HG03354 (cell line): ENCODE results near the gene USP44.
"Not testable (repeated sequence)": the region's sequence is repeated elsewhere in the genome, so short reads cannot be mapped to it uniquely, and the experiment has no call there.

ENCODE experiments used
- ATAC-seq: cut with Tn5 transposase; IDR thresholded peaks from one replicate; pipeline ENCODE4 v1.9.1; 2021; ENCODE audit warnings: mild to moderate bottlenecking; ENCODE audit not compliant: unreplicated experiment, poor library complexity, severe bottlenecking

USP44 gene

DNA sequence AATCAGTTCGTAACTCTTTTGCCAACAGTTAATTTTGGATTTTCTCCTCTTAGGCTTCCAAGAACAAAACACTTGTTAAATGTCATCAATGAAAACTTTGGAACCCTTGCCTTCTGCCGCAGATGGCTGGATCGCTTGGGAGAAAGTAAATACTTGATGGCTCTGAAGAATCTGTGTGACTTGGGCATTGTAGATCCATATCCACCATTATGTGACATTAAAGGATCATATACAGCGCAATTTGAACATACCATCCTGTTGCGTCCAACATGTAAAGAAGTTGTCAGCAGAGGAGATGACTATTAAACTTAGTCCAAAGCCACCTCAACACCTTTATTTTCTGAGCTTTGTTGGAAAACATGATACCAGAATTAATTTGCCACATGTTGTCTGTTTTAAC is 37.7 kb downstream of the USP44 start:
- ATAC-seq, result no peak

DNA sequence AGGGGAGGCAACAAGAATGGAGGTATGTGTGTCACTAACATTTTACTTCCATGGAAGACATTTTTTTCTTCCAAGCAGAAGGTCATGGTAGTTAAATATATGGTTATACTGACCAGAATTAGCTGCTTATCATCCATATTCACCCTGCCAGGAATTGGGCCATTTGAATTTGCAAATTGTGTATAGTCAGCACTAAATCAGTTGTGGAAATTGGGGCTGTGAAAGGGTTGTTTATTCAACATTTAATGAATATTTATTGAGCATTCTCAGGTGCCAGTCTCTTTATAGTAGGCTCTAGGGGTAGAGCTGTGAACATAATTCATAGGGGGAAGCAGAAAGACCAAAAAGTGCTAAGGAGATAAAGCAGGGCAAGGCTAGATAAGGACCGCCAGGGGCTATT is 39.3 kb downstream of the USP44 start:
- no peak for ATAC-seq

DNA sequence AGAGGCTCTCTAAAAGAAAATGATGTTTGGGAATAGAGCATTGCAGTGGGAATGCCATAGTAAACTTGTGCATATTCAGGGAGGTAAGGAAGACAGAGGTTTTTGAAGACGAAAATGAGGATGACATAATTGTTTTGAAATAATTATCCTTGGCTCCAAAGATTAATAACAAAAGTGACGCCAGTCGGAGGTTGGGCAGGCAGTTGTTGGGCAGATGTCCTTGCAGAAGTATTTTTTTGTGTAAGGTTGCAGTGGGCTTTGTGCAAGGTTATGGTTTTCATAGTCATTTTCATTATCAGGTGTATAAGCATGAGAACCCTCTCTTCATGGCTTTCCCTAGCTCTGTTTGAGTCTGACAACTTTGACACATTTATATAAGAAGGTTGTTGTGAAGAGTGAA is 42.0 kb downstream of the USP44 start:
- ATAC-seq, result no peak

DNA sequence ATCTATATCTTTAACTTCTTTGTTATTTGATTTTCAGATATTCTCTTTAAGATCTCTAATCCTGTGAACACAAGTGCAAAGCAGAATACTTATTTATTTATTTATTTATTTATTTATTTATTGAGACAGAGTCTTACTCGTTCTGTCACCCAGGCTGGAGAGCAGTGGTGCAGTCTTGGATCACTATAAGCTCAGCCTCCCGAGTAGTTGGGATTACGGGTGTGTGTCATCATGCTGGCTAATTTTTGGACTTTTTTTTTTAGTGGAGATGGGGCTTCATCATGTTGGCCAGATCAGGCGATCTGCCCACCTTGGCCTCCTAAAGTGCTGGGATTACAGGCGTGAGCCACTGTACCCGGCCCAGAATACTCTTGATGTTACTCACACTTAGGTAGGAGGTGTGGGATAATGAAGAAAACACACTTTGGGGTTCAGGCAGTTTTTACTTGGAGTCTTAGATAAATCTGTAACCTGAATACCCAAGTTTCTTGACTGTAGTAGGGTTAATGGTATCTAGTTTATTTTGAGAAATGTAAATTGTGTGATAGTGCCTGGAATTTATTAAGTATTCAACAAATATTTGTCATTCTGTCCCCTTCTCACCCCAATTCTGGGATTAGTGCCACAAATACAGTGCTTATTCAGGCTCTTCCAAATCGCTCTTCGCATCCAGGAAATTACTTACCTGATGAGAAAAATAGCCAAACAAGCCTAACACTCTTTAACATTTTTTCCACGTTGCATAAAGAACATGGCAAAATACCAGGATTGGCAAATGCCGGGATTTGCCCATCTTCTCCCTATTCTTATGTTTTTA is 44.4 kb downstream of the USP44 start:
- ATAC-seq, result no peak

DNA sequence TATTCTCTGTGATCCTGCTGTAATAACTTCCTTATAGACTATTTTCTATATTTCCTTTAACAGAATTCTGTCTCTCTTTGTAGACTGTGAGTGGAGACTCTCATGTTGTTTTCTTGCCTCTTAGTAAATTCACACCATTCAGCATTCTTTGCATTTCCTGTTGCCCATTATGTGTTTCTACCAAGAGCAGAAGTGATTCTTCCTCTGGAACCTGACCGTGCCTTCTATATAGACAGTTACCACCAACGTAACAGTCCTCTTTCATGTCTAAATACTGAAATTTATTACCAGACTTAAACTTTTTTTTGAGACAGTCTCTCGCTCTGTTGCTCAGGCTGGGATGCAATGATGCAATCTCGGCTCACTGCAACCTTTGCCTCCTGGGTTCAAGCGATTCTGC is 46.2 kb downstream of the USP44 start:
- no peak for ATAC-seq

DNA sequence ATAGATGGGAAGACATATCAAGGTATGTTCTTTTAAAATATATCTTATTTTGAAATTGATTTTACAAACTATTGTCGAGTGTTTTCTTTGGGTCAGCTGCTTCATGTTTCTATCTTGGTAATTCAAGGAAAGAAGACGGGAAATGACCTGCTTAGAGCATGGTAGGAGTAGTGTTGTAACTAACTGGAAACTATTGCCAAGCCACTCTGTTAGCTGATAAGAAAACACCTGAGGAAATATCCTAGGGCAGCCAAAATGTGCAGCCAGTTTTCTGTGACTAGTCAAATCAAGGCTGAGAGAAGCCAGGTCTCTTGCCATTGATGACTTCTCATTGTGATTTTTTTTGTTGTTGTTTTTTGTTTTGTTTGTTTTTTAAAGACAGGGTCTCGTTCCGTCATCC is 47.1 kb downstream of the USP44 start:
- ATAC-seq, result no peak

DNA sequence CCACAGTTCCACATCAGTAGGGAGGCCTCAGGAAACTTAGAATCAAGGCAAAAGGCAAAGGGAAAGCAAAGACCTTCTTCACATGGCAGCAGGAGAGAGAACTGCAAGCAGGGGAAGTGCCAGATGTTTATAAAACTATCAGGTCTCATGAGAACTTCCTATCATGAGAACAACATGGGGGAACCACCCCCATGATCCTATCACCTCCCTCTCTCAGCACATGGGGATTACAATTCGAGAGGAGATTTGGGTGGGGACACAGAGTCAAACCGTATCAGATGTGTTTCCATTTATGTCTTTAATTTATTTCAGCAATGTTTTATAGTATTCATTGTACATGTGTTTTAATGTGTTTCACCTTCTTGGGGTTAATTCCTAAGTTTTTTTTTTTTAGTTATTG is 51.5 kb downstream of the USP44 start:
- ATAC-seq, result no peak

DNA sequence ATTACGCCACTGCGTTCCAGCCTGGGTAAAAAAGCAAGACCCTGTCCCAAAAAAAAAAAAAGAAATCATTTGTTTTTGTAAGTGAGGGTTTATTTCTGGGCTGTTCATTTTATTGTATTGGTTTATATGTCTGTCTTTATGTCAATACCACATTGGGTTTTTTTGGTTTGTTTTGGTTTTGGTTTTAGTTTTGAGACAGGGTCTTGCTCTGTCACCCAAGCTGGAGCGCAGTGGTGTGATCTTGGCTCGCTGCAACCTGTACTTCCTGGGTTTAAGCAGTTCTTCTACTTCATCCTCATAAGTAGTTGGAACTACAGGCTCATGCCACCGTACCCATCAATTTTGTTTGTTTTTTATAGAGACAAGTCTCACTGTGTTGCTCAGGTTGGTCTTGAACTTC is 52.3 kb downstream of the USP44 start:
- no peak for ATAC-seq

DNA sequence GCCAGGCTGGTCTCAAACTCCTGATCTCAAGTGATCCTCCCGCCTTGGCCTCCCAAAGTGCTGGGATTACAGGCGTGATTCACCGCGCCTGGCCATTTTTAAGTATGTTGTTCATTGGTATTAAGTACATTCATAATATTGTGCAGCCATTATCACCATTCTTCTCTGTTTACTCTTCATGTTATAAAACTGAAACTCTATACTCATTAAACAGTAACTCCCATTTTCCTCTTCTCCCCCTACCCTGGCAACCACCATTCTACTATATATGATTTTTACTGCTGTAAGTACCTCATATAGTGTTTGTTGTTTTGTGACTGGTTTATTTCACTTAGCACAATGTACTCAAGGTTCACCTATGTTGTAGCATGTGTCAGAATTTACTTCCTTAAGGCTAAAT is 54.2 kb downstream of the USP44 start:
- ATAC-seq, result no peak

DNA sequence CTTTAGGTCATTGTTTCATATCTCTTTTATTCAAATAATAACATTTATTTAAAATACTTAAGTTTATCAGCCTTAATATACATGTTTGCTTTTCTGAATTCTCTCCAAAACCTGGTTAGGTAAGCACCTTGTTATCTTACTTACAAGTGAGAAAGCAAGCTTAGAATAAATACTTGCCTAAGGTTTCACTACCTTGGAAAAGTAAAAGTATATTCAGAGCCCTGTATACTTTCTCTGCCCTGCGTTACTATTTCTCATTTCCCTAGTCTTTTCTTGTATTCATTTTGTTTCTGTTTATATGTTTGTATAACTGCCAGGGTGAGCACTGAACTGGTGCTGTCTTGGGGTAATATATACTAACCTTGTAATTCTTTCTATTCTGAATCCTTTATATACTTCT is 55.8 kb downstream of the USP44 start:
- no peak for ATAC-seq

DNA sequence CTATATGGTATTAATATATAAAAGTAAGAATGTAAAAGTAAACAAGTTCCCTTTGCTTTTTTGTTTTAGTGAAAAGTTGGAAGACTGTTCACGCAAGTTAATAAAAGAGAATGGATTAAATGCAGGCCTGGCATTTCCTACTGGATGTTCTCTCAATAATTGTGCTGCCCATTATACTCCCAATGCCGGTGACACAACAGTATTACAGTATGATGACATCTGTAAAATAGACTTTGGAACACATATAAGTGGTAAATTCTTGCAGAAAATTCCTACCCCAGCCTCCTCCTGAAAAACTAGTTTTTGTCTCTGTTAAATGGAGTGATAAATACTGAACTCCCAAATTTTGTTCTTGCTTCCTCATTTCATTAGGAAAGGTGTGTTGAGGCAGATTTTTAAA is 56.4 kb downstream of the USP44 start:
- ATAC-seq, result no peak

DNA sequence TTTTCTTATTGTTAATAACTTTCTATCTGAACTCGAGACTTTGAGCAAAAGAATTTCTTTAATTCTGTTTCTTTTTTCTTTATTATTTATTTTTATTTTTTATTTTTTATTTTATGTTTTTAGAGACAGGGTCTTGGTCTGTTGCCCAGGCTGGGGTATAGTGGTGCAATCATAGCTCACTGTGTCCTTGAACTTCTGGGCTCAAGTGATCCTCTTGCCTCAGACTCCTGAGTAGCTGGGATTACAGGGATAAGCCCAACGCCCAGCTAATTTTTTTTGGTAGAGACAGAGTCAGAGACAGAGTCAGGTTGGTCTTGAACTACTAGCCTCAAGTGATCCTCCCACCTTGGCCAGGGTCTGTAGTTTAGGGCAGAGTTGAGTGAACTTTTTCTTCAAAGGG is 58.8 kb downstream of the USP44 start:
- ATAC-seq, result no peak

DNA sequence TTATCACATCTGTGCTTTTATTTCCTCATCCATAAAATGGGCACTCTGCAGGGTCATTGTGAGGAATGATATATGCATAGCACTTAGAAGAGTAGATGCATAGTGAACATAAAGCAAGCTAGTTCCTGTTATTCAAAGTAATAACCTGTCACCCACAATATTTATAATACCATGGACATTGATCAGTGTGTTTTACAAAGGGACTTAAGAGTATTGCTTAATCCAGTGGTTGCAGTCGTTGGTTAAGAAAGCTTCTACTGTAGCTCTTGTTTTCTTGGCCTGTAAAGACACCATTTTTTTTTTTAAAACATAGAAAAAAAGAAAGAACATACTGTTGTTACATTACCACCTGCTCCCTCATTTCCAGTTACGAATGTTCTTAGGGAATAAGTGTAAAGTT is 64.3 kb downstream of the USP44 start:
- no peak for ATAC-seq

DNA sequence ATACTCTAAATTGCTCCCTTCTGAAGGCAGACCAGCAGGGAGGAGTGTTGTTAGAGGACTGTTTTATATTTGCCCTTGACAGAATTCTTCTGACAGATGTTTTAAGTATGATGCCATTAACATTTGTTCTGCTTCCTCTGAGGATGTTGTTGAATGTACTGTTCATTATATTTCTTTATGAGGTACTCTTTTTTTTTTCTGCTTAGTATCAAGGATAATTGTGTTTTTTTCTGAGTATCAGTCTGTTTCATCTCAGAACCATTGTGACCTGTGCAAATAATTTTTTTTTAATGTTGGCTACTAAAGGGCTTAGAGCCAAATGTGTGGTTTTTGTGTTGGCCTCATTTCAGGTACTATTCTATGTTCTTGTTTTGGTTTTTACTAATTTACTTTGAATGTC is 66.8 kb downstream of the USP44 start:
- no peak for ATAC-seq

DNA sequence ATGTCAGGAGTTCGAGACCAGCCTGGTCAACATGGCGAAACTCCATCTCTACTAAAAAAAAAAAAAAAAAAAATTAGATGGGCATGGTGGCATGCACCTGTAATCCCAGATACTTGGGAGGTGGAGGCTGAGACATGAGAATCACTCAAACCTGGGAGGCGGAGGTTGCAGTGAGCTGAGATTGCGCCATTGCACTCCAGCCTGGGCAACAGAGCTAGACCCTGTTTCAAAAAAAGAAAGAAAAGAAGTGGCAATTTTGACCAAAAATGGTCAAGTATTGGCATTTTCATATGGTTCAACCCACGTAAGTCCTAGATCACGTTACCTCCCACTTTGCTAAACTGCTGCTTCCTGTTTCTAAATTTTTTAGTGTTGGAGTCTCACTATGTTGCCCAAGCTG is 68.7 kb downstream of the USP44 start:
- ATAC-seq, result not testable (repeated sequence)

DNA sequence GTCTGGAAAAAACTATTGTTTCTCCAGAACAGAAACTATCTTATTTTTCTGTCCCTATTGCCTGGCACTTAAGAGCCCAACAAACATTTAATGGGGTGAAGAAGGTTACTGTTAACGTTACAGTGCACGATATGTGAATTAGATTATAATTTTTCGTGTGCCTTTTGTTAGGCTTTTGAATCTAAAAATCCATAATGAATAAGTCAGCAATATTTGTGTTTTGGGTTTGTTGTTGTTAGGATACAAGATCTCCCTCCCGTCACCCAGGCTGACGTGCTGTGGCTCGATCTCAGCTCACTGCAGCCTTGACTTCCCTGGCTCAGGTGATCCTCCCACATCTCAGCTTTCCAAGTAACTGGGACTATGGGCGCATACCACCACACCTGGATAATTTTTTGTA is 69.4 kb downstream of the USP44 start:
- ATAC-seq, result no peak

DNA sequence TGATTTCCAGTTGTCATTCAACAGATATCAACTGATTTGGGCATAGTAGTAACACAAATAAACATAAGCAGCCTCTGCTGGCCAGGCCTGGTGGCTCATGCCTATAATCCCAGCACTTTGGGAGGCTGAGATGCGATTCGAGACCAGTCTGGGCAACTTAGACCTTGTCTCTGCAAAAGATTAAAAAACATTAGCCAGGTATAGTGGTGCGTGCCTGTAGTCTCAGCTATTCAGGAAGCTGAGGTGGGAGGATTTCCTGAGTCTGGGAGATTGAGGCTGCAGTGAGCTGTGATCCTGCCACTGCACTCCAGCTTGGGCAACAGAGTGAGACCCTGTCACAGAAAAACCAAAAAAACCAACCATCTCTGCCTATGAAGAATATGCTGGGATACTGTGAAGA is 70.2 kb downstream of the USP44 start:
- ATAC-seq, result no peak

DNA sequence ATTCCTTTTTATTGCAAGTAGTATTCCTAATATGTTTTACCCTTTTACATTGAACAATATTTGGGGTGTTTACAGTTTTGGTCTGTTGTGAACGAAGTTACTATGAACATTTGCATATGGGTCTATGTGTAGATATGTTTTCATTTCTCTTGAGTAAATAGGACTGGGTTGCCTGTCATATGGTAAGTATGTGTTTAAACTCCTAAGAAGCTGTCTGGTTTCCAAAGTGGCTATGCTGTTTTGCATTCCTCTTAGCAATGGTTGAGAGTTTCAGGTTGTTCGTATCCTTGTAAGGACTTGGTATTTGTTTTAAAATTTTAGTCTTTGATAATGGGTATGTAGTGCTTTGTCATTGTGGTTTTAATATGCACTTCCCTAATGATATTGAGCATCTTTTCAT is 71.0 kb downstream of the USP44 start:
- peak; percentile 66 for ATAC-seq

DNA sequence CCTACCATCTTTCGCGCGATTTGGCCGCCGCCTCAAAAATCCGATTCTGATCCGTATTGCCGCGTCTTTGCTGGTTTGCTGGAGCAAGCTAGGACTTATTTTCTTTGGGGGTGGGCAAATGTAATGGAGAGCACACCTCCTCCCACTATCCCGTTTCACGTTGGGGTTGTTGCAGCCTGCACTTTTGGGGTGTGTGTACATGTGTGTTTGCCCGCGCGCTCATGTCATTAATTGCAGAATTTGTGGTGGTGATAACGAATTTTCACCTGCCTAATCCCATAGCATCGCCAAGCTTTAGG is 76.7 kb downstream of the USP44 start:
- ATAC-seq, result no peak

DNA sequence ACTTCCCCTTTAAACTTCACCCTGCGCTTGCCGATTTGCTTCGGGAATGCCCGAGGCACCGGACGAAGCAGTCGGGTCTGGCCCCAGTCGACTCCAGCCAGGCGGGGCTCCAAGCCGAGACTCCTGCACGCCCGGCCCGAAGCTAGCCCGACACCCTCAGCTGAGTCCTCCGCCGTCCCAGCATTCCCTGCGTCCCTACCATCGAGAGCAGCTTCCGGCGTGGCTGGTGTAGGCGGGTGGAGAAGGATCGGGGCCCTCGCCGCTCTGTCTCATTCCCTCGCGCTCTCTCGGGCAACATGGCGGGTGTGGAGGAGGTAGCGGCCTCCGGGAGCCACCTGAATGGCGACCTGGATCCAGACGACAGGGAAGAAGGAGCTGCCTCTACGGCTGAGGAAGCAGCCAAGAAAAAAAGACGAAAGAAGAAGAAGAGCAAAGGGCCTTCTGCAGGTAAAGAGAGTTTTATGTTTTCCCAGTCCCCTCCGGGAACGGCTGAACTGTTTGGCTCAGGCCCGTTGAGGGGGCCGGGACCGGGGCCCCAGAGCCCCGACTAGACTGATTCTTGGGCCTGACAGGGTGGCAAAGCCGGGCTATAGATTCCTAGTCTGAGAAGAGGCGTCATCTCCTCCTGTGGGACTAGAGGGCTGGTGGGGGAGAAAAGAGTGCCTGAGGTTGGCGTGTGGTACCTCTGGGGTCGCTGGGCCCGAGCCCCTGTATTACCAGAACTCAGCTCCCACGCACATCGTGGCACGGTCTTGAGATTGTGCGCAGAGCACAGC is 77.2 kb downstream of the USP44 start, which contains the start of gene METAP2:
Gene METAP2, plus strand, starts transcription at position 269 of the 776 bp plus-strand sequence. Its CDS starts 28 bp downstream, at position 297.
- peak; percentile 98 for ATAC-seq

DNA sequence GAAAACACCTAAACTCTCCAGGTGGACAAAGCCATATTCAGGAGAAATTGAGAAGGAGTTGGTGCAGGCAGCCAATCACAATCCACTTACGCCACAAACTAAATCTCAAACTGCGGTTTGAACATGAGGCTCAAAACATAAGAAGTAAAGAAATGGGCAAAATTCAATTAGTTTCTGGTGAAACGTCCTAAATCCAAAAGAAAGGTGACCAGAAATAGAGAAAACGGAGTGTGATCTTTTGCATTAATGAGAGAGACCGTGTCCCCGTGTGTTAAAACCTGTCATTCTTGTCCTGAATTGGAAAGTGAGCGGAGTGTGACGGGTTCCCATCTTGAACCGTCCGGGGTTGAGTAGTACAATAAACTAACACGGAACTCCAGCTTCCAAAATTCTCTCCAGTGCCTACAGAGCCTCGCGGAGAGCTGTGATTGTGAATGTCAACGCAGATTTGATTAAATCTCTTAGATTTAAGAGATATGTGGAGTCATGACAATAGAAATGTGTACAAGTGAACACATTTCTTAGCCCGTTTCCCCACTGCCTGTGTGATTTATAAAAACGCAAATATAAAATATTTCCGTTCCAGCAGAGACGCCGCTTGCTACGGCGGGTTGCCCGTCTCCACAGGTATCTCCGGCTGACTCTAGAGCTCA is 77.9 kb downstream of the USP44 start:
- peak; percentile 41 for ATAC-seq
